Cardiac muscle cell (in vitro differentiated cells and primary cell): ENCODE measurements around the gene SLC66A3. TPM values are rescaled to one million over a fixed set of nuclear protein-coding genes. Genes with fewer than 3 reads are reported as not detected.

ENCODE experiments used
- DNase-seq, 2 donors: peaks; one replicate each; pipeline versions ENCODE4 v3.0.0 to v3.0.0-alpha.2; 2010 to 2017; ENCODE audit warnings: low read depth in 1 of 2, low spot score in 1 of 2
- H3K27ac ChIP-seq: fragments of 200-600 bp; sonication (generic); 2 replicates; pipeline ENCODE4 v1.5.1; 2016
- H3K27me3 ChIP-seq: fragments of 200-600 bp; sonication (generic); 2 replicates; pipeline ENCODE4 v1.6.0; 2016; ENCODE audit warnings: control low read depth
- H3K36me3 ChIP-seq: fragments of 200-600 bp; sonication (generic); 2 replicates; pipeline ENCODE4 v1.5.1; 2016; ENCODE audit warnings: control low read depth
- H3K4me1 ChIP-seq: fragments of 200-600 bp; sonication (generic); 2 replicates; pipeline ENCODE4 v1.8.1; 2017; ENCODE audit warnings: low read depth, mild to moderate bottlenecking, mixed run types
- H3K4me3 ChIP-seq: fragments of 200-600 bp; sonication (generic); 2 replicates; pipeline ENCODE4 v1.5.1; 2016; ENCODE audit warnings: mild to moderate bottlenecking
- H3K9me3 ChIP-seq: fragments of 200-600 bp; sonication (generic); 2 replicates; pipeline ENCODE4 v1.5.1; 2017; ENCODE audit warnings: low read depth, mild to moderate bottlenecking, control low read depth
- CTCF ChIP-seq: IDR thresholded peaks from 2 replicates; pipeline ENCODE4 v1.5.1; 2012; ENCODE audit warnings: low read depth, mild to moderate bottlenecking, low read length
- polyA plus RNA-seq: library from polyadenylated mRNA; unstranded; fragments of >200 nt; fragmentation: Nextera tagmentation; extraction: Ambion mirVana; gene quantifications from 2 replicates; pipeline ENCODE4 v1.2.1, GENCODE V29; 2016
- total RNA-seq: library from RNA; depleted of rRNA; stranded (reverse); fragments of >200 nt; gene quantifications from 2 replicates; pipeline ENCODE4 v1.2.3, GENCODE V29; 2016

Gene SLC66A3
- total and polyA plus RNA-seq, 2 experiments from 2014 or later = 7.1 to 16.7 TPM

GRCh38 chr2:11121099-11121822 lies 34.0 kb upstream of the SLC66A3 start:
- H3K36me3 ChIP-seq = no peaks in the 10 kb centered on the region
- H3K9me3 ChIP-seq = no peaks in the 10 kb centered on the region
- no peak for TF ChIP-seq CTCF
- peak in 1 of 2 donors; percentile 30 for DNase-seq
- no peak overlapping the region for H3K4me3 ChIP-seq
- no peaks in the 10 kb centered on the region for H3K4me1 ChIP-seq
- no peak overlapping the region for H3K27ac ChIP-seq
- peaks cover 8% of the 10 kb centered on the region for H3K27me3 ChIP-seq

- Histone ChIP-seq H3K27ac (no peak overlapping the region), H3K36me3 (no peaks in the 10 kb centered on the region), H3K27me3 (peaks cover 8% of the 10 kb centered on the region), H3K4me3 (no peak overlapping the region), H3K4me1 (no peaks in the 10 kb centered on the region), H3K9me3 (no peaks in the 10 kb centered on the region)
- no peak for TF ChIP-seq CTCF
- DNase-seq = no peak
Measured at GRCh38 chr2:11121823-11122155, 33.5 kb upstream of the SLC66A3 start.

GRCh38 chr2:11122380-11122779 lies 32.9 kb upstream of the SLC66A3 start:
- no peak for TF ChIP-seq CTCF
- no peaks in the 10 kb centered on the region for H3K36me3 ChIP-seq
- H3K9me3 ChIP-seq = no peaks in the 10 kb centered on the region
- H3K4me3 ChIP-seq = no peak overlapping the region
- DNase-seq = no peak
- peaks cover 8% of the 10 kb centered on the region for H3K27me3 ChIP-seq
- H3K4me1 ChIP-seq = no peaks in the 10 kb centered on the region
- no peak overlapping the region for H3K27ac ChIP-seq

- Histone ChIP-seq H3K27ac (no peak overlapping the region), H3K9me3 (no peaks in the 10 kb centered on the region), H3K4me1 (no peaks in the 10 kb centered on the region), H3K27me3 (peaks cover 8% of the 10 kb centered on the region), H3K4me3 (no peak overlapping the region), H3K36me3 (no peaks in the 10 kb centered on the region)
- no peak for DNase-seq
- TF ChIP-seq CTCF = no peak
Measured at GRCh38 chr2:11123001-11123809, 32.1 kb upstream of the SLC66A3 start.

GRCh38 chr2:11123856-11124759 lies 31.2 kb upstream of the SLC66A3 start:
- TF ChIP-seq CTCF = peak; percentile 94
- no peaks in the 10 kb centered on the region for H3K9me3 ChIP-seq
- no peaks in the 10 kb centered on the region for H3K36me3 ChIP-seq
- no peaks in the 10 kb centered on the region for H3K4me1 ChIP-seq
- H3K4me3 ChIP-seq = no peak overlapping the region
- no peak overlapping the region for H3K27ac ChIP-seq
- DNase-seq = peak; percentile 58 to 75
- H3K27me3 ChIP-seq = peaks cover 11% of the 10 kb centered on the region
